Muscle layer of colon (tissue), 2 donors: ENCODE data around the gene TMA16.

ENCODE experiments used
- H3K27ac ChIP-seq: one replicate; pipeline ENCODE4 v1.7.0; 2013; ENCODE audit warnings: low read depth, mild to moderate bottlenecking, low read length, moderate library complexity
- H3K27me3 ChIP-seq, 2 donors: one replicate each; pipeline ENCODE4 v1.7.0; 2013; ENCODE audit warnings: low read length in 2 of 2, mild to moderate bottlenecking in 2 of 2; ENCODE audit not compliant: insufficient read depth in 2 of 2, control insufficient read depth in 1 of 2
- H3K36me3 ChIP-seq: one replicate; pipeline ENCODE4 v1.7.0; 2013; ENCODE audit warnings: mild to moderate bottlenecking, low read length; ENCODE audit not compliant: insufficient read depth
- H3K4me1 ChIP-seq: one replicate; pipeline ENCODE4 v1.7.0; 2013; ENCODE audit warnings: mild to moderate bottlenecking, low read length; ENCODE audit not compliant: insufficient read depth
- H3K4me3 ChIP-seq, 2 donors: one replicate each; pipeline ENCODE4 v1.7.0; 2013; ENCODE audit warnings: low read length in 2 of 2, low read depth in 1 of 2, mild to moderate bottlenecking in 1 of 2, moderate library complexity in 1 of 2
- H3K9ac ChIP-seq: one replicate; pipeline ENCODE4 v1.7.0; 2013; ENCODE audit warnings: low read length
- H3K9me3 ChIP-seq: one replicate; pipeline ENCODE4 v1.7.0; 2013; ENCODE audit warnings: mild to moderate bottlenecking, low read length
- donor health status: abdominal sarcoma.
- donor health status: Adenocarcinoma of cecum.

TMA16 gene

DNA sequence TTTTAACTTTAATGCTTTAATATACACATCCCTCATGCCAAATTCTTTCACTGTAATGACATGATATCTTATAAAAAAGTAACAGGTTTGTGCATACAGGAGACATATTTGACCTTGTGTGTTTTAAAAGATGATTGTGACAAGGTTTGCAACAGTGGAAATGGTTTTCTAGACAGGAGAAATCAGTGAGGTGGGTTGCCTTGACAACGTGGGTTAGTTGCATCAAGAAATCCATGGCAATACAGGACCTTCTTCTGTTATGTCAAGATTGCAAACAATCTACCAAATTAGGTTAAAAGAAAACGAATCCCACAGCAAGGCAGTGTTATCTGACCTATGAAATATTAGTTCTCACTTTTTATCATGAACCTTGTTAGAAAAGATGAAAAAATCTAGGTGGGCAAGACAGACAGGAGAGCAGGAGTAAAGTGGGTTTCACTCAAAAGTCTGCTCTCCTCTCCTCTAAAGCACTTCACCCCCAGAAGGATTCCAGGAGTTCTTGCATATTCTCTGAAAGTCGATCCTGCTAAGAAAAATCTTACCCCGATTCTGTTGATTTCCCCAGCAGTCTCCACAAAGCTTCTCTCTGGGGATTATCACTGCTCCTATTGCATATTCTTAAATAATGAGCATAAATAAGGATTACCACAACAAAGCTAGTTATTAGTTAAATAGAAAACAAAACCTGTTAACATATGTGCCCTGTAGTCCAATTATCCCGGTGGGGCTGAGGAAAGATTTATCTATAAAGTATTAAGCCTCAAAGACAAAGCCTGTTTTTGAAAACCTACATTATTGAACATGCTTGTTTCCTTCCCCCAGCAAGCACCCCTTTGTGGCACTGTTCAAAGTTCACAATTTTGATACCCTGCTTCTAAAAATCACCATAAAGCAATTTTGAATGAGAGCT, 71.0 kb downstream of the TMA16 start:
- Histone ChIP-seq H3K4me3 (no peak overlapping the region), H3K9ac (no peak overlapping the region), H3K27me3 (no peaks in the 10 kb centered on the region), H3K4me1 (no peaks in the 10 kb centered on the region), H3K36me3 (no peaks in the 10 kb centered on the region), H3K9me3 (no peaks in the 10 kb centered on the region), H3K27ac (no peak overlapping the region)

DNA sequence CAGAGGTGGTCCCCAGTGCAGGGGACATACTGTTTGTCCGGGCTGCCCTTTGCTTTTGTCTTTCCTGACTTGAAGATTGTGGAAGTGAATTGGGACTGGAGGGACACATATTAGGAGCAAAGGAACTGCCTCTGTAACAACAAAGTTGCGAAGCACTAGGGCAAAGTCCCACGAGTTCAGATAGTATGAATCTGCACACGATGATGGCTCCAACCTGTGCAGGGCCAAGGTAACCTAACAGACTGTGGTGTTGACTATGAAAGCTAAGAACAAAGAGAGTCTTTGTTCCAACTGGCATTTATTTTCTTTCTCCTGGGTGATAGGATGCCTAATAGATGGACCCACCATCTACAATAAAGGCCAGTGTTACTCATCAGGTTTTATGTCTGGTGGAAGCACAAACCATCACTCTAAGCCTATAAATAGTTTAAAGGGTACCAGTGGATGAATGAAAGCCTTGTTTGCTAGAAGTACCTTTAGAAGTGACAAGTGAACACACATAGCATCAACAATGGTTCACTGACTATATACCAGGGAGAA, 71.8 kb downstream of the TMA16 start:
- H3K36me3 ChIP-seq, result no peaks in the 10 kb centered on the region
- no peaks in the 10 kb centered on the region for H3K27me3 ChIP-seq
- H3K9me3 ChIP-seq, result no peaks in the 10 kb centered on the region
- no peak overlapping the region for H3K9ac ChIP-seq
- no peaks in the 10 kb centered on the region for H3K4me1 ChIP-seq
- no peak overlapping the region for H3K27ac ChIP-seq
- H3K4me3 ChIP-seq, result no peak overlapping the region

DNA sequence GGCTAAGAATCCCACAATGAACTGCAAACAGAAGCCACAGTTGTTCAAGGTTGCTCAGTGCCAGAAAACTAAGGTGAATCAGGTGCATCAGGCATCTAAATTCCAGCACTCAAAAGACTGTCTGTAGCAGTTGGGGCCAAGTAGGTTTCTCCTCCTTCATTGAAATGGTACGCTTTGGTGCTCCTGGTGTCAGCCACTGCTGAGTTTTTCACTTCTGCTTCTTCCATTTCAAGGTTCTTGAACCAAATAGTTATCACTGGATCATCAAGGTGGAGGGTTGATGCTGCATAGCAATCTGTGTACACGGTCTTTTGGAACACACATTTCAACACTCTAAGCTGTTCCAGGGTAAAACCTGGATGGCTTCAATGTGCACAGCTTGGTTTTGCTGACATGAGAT, 74.4 kb downstream of the TMA16 start:
- Histone ChIP-seq H3K9me3 (no peaks in the 10 kb centered on the region), H3K36me3 (no peaks in the 10 kb centered on the region), H3K4me3 (no peak overlapping the region), H3K4me1 (no peaks in the 10 kb centered on the region), H3K27me3 (no peaks in the 10 kb centered on the region), H3K27ac (no peak overlapping the region), H3K9ac (no peak overlapping the region)
